Measurements from ENCODE around the gene COL4A1.

DNA sequence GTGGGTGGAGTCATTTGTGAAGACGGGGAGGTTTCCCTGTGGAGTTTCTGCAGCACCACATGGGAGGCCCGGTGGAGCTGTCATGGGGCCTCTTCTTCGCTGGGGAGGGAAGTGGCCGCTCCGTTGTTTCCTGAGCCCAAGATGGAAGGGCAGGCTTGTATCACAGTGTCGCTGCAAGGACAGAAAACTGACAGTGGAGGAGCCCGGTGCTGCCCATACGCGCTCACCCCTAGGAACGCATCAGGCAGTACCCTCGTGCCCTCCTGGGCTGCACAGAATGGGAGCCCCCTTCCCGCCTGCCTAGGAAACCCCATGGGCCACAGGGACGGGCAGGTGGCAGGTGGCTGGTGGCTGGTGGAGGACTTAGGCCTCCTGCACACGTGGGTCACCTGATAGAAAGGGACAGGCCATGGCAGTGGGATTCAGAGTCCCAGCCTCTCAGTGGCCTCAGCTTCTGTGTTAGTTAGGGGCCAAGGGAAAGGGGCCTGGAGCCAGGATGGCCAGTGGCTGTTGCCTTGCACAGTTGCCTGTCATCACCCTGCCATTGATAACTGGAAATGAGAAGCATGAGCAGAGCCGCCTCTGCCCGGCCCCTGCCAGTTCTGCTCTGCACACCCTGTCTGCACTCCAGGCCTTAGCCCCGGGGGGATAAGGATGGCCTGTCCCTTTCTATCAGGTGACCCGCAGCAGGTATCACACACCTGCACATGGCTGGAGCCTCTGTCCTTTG, 7.7 kb upstream of the COL4A1 start:
- no peak for TF ChIP-seq EZH2 (IDR thresholded peaks at IDR 0.05; ENCODE audit: insufficient read depth, poor library complexity, severe bottlenecking)
- TF ChIP-seq EZH2phosphoT487 (IDR thresholded peaks at IDR 0.05; ENCODE audit: insufficient read depth, low read depth) = no peak

Measured in GM23248 (cell line).